HG02981 (cell line): Measurements from ENCODE around the gene IZUMO4.

Experiments
- ATAC-seq: cut with Tn5 transposase; IDR thresholded peaks from one replicate; pipeline ENCODE4 v1.9.1; 2021; ENCODE audit warnings: mild to moderate bottlenecking, moderate library complexity; ENCODE audit not compliant: unreplicated experiment

The IZUMO4 gene

DNA sequence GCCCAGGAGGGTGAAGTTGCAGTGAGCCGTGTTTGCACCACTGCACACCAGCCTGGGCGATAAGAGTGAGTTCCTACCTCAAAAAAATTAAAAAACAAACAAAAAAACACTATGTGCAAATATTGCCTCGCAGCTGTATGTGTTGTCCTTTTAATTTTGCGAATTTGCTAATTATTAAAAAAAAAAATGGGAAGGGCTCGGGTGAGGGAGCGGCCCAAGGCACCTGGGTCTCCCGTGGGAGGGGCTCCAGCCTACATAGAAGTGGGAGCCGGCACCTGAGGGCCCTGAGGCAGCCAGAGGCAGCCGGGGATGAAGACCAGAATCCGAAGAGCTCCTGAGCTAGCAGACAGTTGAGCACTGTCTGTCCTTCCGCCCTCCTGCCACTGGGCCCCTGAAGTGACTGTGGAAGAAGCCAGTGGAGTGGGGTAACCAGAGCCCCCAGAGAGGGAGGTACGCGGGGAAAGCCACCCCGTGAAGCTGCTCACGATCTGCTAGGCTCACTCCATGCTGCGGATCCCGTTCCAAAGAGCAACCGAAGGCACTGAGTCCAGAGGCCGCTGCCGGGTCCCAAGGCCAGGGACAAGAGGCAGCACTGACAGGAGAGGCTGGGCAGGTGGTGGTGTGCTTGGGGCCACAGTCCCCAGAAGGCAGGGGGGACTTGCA is 6.5 kb downstream of the IZUMO4 start:
- no peak for ATAC-seq

GRCh38 chr19:2108251-2109016 is 11.7 kb downstream of the IZUMO4 start:
- no peak for ATAC-seq

GRCh38 chr19:2109046-2109864 is 12.5 kb downstream of the IZUMO4 start:
- ATAC-seq = no peak

DNA sequence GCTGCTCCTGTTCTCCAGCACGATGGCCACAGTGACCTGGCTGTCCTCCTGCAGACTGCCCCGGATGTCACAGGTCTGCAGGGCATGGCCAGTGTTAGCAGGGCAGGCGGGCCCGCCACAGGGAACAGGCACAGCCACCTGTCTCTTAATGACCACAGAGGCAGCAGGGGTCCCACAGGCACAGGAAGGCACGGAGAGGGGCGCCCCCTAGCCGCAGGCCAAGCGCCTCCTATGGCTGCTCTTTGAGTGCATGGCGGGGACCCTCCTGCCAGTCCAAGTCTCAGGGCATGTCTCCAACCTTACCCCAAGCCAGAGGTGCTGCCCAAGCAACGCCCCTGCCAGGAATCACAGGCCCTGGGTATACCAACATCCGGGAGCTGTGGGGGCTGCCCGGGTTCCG is 14.1 kb downstream of the IZUMO4 start:
- ATAC-seq = no peak

DNA sequence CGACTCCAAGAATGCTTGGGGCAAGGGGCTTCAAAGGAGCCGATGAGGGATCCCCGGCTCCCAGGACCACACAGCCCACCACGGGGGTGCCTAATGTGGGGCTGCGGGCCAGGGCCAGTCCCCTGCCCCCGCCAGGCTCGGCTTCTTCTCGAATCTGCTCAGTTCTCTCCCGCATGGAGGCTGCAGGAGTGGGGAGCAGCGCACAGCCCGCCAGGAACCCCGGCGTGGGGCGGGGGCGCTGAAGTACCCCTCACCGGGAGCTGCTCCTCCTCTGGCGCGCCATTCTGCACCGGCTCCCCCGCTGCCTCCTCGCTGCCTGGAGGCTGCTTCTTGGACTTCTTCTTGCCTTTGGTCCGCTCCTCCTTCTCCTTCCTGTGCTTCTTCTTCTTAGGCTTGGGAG is 14.7 kb downstream of the IZUMO4 start:
- no peak for ATAC-seq

GRCh38 chr19:2111886-2112285 is 15.2 kb downstream of the IZUMO4 start:
- ATAC-seq = no peak

GRCh38 chr19:2112516-2113320 is 16.0 kb downstream of the IZUMO4 start:
- no peak for ATAC-seq

DNA sequence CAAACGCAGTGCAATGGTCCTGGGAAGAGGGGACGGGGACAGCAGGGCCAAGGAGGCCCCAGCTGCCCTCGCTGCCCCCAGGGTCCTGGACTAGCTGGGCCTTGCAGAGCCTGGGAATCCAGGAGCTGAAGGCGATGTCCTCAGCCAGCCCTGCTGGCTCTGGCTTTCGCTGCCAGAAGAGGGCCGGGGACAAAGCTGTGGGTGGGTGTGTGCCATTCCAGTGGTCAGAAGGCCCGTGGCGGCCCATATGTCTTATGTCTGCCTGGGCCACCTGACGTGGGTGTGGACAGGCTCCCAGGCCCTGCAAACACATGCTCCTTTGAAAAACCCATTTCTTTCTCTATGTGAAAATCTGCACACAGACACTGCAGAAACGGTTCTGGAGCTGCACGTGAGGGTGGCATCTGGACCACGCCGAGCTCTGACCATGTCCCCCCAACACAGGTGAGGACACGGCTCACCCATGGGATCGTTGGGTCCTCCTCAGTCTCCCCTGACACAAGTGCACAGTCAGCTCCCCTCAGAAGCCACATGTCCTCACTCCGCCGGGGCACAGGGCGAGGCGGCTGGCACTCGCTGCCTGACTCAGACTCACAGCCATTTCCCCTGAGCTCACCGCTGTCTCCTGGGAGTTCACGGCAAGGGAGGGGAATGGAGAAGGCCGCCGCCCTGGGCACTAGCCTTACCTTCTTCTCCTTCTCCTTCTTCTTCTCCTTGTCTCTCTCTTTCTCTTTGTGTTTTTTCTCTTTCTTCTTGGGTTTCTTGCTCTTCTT is 16.9 kb downstream of the IZUMO4 start:
- ATAC-seq = no peak

DNA sequence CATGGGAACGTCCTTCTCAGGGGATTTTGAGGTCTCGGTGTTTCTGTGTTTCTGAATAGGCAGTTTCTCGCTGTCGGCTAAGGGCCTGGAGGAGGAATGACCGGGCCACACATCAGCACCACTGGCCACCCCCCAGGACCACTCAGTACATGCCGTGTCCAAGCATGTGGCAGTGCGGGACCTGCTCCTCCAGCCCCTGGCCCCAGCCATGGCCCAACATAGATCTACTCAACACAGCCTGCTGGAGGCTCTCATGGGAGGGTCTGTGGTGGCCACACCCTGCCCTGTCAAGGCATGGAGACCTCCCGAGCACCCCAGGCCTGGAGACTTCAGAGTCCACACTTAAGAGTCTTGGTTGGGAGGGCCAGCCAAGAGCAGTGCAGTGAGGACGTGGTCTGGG is 17.5 kb downstream of the IZUMO4 start:
- no peak for ATAC-seq

DNA sequence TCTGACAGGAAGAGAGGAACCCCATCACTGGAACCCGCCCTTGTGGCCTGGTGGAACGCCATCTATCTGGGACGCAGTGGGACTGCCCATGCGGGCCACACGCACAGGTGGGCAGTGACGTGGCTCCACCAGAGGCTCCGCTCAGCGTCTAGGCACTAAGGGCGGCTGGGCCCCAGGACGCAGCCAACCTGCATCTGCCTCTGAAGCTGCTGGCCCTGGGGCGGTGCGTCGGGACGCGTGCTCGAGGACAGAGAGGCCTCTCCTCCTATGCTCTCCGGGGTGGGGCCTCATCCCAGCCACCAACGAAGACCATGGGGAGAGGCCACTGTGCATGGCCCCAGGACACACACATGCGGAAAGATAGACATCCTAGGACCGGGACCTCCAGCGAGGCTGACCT is 18.1 kb downstream of the IZUMO4 start:
- ATAC-seq = no peak

DNA sequence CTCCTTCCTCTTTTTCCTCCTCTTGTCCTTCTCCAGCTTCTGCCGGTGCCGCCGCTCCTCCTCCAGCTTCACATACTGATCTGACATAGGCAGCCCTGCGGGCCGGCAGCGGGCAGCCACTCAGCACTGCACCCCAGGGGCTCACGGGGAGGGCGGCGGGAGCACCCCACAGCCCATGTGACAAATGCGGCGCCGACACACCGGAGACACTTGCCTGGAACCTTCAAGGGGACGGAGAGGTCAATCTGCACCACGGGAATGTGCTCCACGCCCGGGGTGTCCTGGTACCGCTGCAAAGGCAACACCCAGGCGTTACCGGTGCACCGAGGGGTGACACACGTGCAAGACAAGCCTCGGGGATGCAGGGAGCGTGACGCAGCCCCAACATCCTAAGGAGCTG is 18.6 kb downstream of the IZUMO4 start:
- ATAC-seq = no peak

- ATAC-seq = no peak
Measured at GRCh38 chr19:2115911-2116426, 19.3 kb downstream of the IZUMO4 start.

DNA sequence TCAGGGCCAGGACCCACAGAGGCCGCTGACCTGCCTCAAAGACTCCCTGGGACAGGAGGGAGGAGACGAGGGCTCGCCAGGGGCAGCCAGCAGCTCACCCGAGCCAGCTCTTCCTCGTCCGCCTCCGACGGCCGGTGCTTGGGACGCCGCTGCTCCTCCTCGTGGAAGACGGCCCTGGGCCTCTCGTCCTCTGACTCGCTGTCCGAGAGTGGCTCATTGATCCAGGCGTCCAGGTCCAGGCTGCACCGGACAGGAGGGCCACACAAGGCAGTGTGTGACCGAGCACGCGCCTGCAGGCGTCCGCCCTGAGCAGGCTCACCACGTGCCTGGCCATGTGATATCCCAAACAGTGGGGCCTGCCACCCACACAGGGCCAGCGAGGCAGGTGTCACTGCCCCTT is 19.8 kb downstream of the IZUMO4 start:
- no peak for ATAC-seq

- ATAC-seq = no peak
Measured at GRCh38 chr19:2117215-2117960, 20.7 kb downstream of the IZUMO4 start.

DNA sequence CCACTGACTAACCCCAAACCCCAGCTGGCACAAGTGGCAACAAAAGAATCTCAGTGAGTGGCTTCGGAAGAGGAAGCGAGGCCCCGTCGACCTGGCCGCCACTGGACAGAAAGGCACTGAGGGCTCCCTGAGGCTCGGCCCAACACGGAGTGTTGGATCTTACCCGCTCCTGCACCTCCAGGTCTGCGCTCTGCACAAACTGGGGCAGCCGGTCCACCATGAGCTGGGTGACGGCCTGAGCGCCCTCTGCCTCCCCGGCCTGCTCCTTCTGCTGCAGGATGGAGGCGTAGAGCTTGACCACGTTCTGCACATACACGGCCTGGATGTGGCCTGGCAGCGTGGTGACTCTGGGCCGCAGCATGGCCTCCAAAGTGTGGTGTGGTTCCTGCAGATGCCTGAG is 21.7 kb downstream of the IZUMO4 start:
- no peak for ATAC-seq

GRCh38 chr19:2119921-2120785 is 23.4 kb downstream of the IZUMO4 start:
- no peak for ATAC-seq

DNA sequence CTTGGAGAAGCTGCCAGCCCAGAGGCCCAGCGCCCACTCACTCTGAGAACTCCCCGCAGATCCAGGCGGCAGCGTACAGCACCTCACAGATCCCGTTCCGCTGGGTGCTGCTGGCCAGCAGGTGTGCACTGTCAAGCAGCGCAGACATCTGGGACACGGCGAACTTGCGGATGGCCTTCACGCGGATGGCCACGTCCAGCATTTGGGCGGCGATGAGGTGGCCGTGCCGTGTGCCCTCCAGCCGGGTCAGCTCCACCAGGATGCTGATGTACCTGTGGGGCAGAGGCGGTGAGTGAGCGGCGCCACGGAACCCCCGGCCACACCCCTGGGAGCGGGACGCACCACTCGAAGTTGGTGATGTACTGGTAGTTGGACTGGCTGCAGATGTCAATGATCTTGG is 24.1 kb downstream of the IZUMO4 start:
- no peak for ATAC-seq

- no peak for ATAC-seq
Measured at GRCh38 chr19:2121416-2122051, 24.8 kb downstream of the IZUMO4 start.
